SKM-1 (cell line): ENCODE results near the gene SNX6.
A peak's percentile ranks its signal among the peaks of the same experiment; 100 is the strongest.
"Not testable (repeated sequence)": the region's sequence is repeated elsewhere in the genome, so short reads cannot be mapped to it uniquely, and the experiment has no call there.

ENCODE experiments used
- DNase-seq: peaks from one replicate; lab custom pipeline; 2025; ENCODE audit not compliant: unreplicated experiment; lab: John Stamatoyannopoulos, UW

The SNX6 gene

GRCh38 chr14:34629657-34630529, at the start of gene SNX6:
SNX6 (minus strand) TSS chr14:34630148; CDS start chr14:34630116, 32 bp downstream.
- DNase-seq, result no peak

GRCh38 chr14:34678735-34679134, 48.8 kb upstream of the SNX6 start:
- no peak for DNase-seq

DNA sequence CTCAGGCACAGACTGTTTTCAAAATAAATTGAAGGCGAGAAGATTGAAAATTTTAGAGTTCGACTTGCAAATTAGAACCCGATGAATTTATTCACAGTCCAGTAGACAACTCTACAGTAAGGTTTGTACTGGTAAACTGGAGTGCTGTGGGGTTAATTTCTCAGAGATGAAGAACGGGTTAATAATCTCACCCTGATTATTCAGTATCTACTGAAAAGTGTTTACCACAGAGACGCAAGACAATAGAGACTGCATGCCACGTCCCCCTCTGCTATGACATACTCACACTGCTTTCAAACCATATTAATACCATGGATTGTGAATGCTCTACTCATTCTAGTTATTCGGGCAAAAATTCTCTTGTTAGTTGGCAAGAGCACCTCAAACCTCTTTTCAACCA, 48.4 kb upstream of the SNX6 start:
- DNase-seq, result no peak

DNA sequence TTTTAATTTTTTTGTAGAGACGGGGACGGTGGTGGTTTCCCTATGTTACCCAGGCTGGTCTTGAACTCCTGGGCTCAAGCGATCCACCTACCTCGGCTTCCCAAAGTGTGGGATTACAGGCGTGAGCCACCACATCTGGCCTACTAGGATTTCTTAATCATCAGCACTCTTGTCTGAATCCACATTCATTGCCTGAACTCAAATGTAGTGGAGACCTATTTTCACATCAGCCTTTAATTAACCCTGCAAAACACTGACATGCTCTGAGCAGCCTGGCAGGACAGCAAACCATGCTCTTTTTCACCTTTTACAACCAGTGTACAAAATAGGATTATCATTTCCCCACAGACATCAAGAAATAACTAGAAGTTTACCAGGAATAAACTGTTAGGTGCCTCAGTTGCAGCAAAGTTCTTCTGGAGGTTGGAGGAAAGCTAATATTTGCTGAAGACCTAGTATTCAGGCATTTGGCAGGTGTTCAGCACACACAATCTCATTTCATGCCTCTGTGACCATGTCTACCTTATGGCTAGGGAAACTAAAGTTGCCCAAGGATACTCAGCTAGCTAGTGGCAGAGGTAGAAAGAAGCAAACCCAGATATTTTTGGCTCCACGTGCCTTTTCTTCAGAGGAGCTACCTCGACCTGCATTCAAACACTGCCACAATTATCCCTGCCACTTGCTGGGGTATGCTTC, 46.7 kb upstream of the SNX6 start:
- no peak for DNase-seq

DNA sequence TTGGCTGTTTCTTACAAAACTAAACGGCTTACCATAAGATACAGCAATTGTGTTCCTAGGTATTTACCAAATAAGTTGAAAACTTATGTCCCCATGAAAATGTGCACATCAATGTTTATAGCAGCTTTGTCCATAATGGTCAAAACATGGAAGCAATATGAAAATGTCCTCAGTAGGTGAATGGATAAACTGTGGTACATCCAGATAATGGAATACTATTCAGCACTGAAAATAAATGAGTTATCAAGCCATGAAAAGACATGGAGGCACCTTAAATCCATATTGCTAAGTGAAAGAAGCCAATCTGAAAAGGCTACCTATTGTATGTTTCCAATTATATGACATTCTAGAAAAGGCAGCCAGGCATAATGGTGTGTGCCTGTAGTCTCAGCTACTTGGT, 43.8 kb upstream of the SNX6 start:
- no peak for DNase-seq

DNA sequence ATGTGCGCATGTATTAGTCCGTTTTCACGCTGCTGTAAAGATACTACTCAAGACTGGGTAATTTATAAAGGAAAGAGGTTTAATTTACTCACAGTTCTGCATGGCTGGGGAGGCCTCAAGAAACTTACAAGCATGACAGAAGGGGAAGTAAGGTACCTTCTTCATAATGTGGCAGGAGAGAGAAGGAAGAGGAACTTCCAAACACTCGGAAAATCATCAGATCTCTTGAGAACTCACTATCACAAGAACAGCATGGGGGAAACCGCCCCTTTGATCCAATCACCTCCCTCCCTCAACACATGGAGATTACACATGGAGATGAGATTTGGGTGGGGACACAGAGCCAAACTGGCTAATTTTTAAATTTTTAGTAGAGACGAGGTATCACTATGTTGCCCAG, 41.8 kb upstream of the SNX6 start:
- DNase-seq, result peak; percentile 6

GRCh38 chr14:34668111-34668510, 38.2 kb upstream of the SNX6 start:
- DNase-seq, result peak; percentile 1

- no peak for DNase-seq
These were observed 37.1 kb upstream of the SNX6 start for GRCh38 chr14:34667007-34667406.

- no peak for DNase-seq
These were observed 36.0 kb upstream of the SNX6 start for GRCh38 chr14:34665785-34666435.

- no peak for DNase-seq
These were observed 32.7 kb upstream of the SNX6 start for GRCh38 chr14:34662561-34663088.

DNA sequence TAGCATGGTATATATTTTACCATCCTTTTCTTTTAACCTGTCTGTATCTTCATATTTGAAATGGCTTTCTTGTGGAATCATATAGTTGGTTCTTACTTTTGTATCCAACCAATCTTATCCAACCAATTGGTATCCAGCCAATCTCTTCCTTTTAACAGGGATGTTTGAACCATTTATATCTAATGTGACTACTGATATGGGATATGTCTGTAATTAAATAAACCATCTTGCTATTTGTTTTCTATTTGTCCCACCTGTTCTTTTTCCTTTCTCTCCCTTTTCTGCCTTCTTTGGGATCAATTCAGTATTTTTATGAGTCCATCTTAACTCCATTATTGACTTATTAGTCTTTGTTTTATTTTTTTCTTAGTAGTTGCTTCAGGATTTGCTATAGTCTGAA, 30.8 kb upstream of the SNX6 start:
- DNase-seq, result no peak

DNA sequence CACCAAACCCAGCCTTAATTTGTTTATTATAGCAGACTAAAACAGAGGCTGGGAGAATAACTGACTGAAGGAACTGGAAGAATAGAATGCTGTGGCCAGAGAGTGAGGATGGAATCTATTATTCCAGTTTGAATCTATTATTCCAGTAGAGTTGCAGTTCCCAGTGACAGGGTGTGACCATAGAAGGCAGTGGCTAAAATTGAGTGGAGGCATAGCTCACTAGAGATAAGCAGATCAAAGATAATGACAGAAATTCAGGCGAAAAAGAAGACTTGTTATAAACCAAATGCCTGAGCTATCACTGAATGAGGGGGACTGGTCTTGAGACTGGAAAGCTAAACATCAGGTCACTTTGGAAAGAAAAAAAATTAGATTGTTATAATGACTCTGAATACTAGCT, 26.0 kb upstream of the SNX6 start:
- no peak for DNase-seq

DNA sequence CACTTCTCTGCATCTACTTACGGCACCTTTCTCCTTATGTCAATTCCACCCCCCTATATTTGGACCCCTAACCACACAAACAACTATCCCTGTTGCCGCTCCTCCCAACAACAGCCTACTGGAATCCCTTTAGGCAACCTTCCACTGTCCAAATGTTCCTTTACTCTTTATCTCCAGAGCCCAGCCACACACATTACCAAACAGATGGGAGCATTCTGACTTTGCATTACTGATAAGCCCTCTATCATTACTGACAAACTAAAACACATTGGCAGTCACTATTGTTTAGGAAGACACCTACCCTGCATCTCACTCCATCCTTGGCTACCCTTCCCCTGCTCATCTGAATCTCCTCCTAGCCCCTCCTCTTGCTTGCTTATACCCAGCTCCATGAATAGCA, 23.1 kb upstream of the SNX6 start:
- not testable (repeated sequence) for DNase-seq

DNA sequence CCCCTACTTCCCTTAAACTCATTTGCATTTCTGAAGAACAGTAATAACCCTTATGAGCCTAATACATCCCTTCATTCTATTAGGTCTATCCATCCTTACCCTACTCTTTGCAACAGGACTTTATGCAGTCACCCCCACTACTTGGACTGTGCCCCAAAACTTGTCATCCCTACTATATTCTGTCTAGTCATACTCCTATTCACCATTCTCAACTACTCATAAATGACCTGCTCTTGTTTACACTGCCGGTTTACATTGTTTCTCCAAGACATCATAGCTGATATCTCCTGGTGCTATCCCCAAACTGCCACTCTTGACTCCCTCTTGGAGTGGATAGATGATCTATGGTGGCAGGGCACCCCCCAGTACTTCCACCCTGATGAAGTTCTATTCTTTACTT, 22.4 kb upstream of the SNX6 start:
- DNase-seq, result not testable (repeated sequence)

DNA sequence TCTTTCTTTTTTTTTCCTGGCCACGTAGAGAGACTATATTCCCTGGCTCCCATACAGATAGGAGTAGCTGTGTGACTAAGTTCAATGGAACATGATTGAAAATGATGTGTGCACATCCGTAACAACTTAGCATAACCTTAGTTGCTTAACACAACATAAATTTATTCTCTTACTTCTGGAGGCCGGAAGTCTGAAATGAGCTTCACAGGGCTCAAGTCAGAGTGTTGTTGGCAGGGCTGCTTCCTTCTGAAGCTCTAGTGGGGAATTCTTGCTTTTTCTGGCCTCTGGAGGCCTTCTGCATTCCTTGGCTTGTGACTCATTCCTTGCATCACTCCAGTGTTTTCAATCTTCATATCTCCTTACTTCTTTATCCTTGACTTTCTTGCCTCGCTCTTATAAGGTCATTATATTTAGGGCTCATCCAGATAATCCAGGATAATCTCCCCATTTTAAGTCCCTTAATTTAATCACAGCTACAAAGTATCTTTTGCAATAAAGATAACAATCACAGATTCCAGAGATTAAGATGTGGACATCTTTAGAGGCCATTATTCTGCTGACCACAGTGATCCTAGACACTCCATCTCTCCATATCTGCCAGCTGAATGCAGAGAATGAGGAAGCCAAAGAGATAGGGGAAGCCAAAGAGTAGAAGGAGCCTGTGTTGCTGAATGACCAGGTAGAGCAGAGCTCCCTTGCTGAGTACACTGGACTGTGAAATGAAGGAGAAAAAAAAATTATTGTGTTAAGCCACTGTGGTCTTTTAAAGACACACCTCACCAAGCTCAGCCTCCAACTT, 21.0 kb upstream of the SNX6 start:
- DNase-seq, result no peak

DNA sequence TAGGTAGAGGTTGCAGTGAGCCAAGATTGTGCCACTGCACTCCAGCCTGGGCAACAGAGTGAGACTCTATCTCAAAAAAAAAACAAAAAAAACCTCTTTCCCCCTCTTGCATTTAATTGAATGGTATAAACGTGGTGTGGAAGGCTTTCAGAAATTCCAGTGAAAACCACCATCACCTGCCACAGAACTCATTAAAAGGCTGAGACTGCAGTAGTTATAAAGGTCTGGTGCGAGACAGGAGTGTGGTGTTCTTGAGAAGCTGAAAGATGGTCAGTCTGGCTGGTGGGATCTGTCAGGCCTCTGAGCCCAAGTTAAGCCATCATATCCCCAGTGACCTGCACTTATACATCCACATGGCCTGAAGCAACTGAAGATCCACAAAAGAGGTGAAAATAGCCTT, 20.1 kb upstream of the SNX6 start:
- not testable (repeated sequence) for DNase-seq

DNA sequence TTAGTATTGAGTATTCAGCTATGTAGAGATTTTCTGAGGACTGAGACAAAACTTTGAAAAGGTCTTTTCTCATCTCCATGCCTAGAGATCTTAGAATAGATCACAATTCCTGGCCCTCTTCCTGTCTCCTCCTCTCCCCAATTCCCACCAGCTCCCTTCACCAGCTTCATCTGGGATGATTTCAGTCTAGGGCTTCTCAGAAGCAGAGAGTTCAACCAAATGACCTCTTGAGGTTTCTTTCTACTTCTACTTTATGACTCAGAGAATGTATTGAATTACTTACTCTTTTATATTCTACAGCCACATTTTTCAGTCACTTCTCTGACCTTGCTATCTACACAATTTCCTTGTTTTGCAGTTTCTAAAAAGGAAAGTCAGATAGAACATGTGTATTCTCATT, 19.4 kb upstream of the SNX6 start:
- no peak for DNase-seq

DNA sequence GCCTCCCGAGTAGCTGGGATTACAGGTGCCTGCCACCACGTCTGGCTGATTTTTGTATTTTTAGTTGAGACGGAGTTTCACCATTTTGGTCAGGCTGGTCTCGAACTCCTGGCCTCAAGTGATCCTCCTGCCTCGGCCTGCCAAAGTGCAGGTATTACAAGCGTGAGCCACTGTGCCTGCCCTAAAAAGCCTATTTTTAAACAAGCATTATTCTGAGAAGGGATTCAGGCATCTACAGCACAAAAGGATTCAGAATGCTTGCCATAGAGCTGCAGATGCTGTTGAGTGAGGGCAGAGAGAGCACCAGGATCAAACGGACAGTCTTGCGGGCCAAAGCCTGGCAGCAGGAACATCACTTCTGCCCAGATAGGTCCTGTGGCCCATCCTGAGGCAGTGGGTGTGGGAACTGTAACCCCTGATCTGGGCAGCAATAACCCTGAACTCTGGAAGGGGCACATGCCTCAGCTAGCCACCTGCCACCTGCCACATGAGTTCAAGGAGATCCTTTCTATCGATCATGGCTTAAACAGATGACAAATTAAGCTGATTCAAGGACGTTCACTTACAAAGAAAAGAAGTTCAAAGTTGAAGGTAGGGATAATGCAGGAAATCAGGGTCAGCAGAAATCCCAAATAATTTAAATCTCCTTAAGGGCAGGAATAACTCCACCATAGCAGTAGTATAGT, 16.8 kb upstream of the SNX6 start:
- DNase-seq, result no peak

DNA sequence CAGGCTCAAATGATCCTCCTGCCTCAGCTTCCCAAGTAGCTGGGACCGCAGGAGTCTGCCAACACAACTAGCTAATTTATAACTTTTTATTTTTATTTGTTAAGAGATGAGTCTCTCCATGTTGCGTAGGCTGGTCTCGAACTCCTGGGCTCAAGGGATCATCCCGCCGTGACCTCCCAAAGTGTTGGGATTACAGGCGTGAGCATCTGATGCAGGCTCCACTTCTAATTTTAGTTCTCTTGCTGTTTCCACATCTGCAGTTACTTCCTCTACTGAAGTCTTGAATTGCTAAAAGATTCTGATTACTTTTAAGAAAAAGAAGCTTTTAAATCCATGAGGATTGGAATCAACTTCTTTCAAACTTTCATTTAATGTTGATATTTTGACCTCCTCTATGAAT, 13.4 kb upstream of the SNX6 start:
- DNase-seq, result no peak

- DNase-seq, result no peak
These were observed 12.6 kb upstream of the SNX6 start for GRCh38 chr14:34642595-34642994.
